Fibroblast of skin of scalp (primary cell): ENCODE results near the gene KANK3.
A peak's percentile ranks its signal among the peaks of the same experiment; 100 is the strongest.
"Not testable (repeated sequence)": the region's sequence is repeated elsewhere in the genome, so short reads cannot be mapped to it uniquely, and the experiment has no call there.

Experiments used
- DNase-seq: peaks from one replicate; pipeline ENCODE4 v3.0.0-alpha.2; 2013

Gene KANK3

DNA sequence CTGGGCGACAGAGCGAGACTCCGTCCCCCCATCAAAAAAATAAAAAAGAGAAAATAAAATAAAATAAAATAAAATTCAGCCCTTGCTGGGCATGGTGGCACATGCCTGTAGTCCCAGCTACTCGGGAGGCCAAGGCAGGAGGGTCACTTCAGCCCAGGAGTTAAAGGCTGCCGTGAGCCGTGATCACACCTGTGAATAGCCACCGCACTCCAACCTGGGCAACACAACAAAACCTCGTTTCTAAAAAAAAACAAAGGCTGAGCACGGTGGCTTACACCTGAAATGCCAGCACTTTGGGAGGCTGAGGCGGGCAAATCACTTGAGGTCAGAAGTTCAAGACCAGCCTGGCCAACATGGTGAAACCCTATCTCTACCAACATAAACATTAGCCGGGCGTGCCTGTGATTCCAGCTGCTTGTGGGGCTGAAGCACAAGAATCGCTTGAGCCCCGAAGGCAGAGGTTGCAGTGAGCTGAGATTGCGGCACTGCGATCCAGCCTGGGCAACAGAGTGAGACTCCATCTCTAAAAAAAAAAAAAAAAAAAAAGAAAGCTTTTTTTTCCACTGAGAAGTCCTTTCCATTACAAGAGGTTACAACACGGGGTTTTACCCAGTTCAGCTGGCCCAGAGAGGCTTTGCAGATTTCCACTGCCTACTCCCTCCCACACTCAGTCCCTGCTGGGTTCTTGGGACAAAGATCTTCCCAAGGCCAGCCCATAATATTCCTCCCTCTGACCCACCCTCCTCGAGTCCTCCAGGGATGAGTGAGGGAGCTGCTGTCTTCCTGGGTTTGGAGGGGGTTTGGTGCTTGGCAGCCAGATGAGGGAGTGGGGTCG, 27.3 kb upstream of the KANK3 start:
- no peak for DNase-seq

DNA sequence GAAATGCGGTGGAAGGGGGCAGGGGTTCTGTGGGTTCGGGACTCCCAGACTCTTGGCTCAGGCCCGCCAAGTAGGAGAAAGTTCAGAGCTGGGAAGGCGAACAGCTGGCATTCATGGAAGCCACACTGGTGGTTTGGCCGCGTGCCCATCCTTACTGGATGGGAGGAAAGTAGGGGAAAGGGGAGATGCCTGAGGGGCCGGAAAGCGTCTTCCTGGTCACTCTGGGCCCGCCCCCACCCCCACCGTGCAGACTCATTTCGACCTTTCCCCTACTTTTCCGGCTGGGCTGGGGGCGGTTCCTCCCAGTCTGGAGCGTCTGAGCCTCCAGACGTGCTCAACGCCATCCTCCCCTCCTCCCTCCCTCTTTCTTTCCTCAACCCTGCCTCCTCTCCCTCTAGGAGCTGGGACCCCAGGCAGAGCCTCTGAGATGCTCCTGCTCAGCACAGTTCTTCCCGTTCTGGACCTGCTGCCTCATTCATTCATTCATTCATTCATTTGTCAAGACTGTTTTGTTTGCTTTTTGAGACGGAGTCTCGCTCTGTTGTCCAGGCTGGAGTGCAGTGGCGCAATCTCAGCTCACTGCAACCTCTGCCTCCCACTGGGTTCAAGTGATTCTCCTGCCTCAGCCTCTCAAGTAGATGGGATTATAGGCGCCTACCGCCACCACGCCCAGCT, 24.4 kb upstream of the KANK3 start:
- peak; percentile 99 for DNase-seq

DNA sequence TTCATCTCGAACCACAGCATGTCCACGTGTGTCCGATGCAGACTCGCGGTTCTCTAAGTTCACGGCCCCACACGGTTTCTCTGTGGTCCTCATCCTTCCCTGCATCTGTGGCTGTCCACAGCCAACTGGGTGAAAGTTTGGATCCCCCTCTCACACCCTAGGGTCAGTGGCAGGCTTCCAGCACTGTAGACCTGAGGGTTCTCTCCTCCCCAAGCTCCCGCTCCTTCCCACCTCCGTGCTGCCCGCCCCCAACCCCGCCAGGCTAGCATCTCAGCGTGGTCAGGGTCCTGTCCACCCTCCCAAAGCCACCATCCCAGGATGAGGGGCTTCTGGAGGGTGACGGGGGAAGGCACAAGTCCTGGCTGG, 23.9 kb upstream of the KANK3 start:
- DNase-seq: no peak

DNA sequence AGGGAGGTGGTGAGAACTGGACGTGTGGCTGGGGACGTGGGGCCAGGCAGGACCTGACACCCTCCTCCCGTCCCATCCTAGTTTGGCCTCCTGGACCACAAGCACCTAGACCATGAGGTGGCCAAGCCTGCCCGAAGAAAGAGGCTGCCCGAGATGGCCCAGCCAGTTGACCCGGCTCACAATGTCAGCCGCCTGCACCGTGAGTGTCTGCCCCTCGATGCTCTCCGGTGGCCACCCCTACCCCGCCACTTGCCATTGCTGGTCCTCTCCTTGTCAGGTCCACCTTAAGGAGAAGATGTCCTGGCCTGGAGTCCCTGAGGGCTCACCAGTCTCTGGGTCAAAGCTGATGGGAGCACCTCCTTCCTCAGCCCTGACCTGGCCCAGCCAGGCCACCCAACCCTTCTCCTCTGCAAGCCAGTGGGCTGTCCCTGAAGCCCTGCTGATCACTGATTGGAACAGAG, 23.1 kb upstream of the KANK3 start:
- DNase-seq: no peak

DNA sequence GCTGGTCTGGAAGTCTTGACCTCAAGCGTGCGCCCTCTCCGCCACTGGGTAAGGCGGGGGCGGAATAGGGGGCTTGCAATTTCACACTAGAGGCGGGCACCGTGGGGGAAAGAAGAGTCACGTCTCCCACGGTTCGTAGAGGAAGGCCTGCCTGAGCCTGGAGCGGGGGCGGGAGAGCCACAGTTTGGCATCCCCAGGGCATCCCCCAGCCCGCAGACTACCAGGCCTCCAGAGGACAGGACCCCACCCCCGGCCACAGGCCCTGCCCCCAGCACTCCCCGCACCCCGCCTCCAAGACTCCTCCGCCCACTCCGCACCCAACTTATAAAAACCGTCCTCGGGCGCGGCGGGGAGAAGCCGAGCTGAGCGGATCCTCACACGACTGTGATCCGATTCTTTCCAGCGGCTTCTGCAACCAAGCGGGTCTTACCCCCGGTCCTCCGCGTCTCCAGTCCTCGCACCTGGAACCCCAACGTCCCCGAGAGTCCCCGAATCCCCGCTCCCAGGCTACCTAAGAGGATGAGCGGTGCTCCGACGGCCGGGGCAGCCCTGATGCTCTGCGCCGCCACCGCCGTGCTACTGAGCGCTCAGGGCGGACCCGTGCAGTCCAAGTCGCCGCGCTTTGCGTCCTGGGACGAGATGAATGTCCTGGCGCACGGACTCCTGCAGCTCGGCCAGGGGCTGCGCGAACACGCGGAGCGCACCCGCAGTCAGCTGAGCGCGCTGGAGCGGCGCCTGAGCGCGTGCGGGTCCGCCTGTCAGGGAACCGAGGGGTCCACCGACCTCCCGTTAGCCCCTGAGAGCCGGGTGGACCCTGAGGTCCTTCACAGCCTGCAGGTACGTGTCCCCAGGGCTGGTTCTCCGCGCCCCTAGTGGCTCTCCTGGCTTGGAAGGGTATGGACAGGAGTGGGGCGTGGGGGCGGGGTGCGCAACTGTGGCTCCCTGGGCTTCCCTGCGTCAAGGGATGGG, 21.0 kb upstream of the KANK3 start, which contains the start of gene ANGPTL4:
ANGPTL4 (plus strand) TSS at position 353 of the 969 bp plus-strand sequence; CDS start at position 520, 167 bp downstream.
- DNase-seq: peak; percentile 89

DNA sequence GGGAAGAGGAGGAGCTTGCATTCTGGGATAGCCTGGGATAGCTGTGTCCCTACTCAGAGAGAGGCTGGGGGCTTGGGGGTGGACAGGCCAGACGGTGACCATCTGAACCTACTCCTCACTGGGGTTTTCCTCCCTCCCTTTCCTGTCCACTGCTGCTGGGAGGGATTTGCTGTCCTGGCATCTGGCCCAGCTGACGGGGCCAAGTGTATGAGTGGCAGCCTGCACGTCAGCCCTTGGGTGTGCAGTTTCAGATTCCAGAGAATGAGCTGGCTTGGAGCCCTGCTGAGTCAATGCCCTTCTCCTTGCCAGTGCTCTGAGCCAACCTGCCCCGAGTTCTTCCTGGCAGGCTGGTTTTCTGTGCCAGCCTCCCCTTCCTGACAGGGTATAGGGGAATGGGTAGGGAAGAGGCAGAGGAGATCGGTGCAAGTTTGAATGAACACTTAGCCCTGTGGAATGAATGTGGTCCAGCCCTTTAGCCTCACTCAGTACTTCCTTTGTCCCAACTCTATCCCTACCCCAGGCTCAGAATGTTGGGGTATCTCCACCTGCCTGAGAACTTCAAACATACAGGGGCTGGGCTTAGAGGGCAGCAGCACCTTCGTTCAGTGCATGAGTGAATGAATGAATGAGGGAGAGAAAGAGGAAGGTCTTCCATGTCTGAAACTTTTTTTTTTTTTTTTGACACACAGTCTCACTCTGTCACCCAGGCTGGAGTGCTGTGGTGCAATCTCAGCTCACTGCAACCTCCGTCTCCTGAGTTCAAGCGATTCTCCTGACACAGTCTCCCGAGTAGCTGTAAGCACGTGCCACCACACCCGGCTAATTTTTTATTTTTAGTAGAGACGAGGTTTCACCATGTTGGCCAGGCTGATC, 19.1 kb upstream of the KANK3 start:
- peak; percentile 98 for DNase-seq

DNA sequence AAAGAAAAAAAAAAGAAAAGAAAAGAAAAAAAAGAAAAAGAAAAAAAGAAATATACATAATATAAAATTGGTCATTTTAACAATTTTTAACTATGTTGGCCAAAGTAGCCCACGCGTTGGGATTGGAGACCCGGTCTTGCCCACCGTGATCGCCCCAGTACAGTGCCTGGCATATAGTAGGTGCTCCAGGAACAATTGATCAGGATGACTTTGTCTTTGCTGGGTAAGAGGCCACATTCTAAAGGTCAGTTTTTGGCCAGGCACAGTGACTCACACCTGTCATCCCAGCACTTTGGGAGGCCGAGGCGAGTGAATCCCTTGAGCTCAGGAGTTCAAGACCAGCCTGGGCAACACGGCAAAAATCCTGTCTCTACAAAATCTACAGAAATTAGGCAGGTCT, 17.1 kb upstream of the KANK3 start:
- DNase-seq: no peak

DNA sequence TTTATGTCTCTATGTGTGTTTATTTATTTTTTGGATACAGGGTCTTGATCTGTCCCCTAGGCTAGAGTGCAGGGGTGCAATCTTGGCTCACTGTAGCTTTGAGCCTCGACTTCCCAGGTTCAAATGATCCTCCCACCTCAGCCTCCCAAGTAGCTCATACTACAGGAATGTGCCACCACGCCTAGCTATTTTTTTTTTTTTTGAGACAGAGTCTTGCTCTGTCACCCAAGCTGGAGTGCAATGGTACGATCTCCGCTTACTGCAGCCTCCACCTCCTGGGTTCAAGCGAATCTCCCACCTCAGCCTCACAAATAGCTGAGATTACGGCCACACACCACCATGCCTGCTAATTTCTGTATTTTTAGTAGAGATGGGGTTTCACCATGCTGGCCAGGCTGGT, 15.9 kb upstream of the KANK3 start:
- DNase-seq: no peak

DNA sequence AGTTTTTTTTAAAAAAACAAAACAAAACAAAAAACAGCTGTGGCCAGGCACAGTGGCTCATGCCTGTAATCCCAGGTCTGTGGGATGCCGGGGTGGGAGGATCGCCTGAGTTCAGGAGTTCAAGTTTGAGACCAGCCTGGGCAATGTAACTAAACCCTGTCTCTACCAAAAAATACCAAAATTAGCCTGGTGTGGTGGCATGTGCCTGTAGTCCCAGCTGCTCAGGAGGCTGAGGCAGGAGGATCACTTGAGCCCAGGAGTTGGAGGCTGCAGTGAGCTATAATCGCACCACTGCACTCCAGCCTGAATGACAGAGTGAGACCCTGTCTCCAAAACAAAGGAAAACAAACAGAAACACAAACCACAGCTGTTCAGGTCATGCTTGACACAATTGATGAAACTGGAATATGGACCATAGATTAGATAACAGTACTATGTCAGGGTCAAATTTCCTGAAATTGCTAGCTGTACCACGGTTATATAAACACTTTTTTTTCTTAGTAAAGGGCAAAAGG, 14.0 kb upstream of the KANK3 start:
- DNase-seq: no peak

DNA sequence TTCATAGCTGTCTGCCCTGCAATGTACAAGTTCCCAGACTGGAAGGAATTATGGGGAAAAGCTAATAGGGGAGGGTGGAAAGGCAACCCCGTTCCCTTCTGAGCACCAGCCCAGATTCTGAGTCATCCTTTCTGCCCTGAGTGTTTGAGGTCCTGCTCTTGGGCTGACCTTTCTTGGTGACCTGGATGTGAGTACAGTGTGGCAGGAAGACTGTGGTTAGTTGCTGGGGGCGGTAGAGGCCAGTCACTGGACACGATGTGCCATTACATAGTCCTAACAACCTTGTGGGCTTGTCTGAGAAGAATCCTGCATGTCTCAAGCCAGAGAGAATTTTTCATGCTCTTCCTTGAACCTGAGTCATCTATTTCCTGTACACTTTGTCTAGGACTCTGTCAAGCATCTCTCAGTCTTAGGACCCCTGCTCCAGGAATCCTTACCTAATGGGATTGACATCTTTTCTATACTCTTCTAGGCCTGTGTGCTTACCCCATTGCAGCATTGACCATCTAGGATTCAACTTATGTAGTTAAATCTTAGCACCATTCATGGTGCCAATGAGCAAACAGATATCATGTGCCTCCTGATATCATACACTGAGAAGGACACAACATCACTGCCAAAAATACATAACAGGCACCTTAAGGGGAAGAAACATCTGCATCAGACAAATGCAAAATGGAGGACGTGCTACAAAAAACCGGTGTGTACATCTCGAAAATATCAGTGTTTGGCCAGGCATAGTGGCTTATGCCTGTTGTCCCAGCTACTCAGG, 12.8 kb upstream of the KANK3 start:
- peak; percentile 81 for DNase-seq

DNA sequence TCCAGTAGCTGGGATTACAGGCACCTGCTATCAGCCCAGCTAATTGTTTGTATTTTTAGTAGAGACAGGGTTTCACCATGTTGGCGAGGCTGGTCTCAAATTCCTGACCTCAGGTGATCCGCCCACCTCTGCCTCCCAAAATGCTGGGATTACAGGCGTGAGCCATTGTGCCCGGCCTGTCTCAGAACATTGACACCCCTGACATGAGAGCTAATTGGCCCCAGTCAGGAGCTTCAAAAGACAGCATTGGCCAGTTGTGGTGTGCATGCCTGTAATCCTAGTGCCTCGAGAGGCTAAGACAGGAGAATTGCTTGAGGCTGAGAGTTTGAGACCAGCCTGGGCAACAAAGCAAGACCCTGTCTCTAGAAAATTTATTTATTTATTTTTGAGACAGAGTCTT, 9.8 kb upstream of the KANK3 start:
- DNase-seq: not testable (repeated sequence)

DNA sequence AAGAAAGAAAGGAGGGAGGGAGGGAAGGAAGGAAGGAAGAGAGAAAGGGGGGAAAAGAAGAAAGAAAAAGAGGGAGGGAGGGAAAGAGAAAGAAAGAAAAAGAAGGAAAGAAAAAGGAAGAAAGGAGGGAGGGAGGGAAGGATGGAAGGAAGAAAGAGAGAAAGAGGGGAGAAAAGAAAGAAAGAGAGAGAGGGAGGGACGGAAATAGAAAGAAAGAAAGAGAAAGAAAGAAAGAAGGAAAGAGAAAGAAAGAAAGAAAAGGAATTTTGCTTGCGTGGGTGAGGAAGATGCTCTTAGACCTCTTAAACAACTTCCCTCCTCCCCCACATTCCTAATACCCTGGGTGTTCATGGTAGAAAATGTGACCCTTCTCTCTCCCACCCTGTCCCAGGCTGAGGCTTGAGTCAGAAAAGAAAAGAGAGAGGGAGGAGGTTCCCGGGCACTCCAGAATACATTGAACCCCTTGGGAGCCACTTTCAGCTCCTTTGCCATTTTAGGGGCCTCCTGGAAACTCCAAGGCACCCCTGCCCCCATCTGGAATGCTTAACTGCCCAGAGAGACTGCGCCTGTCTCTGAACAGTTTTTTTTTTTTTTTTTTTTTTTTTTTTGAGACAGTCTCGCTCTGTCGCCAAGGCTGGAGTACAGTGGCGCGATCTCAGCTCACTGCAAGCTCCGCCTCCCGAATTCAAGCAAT, 9.2 kb upstream of the KANK3 start:
- DNase-seq: peak; percentile 79

DNA sequence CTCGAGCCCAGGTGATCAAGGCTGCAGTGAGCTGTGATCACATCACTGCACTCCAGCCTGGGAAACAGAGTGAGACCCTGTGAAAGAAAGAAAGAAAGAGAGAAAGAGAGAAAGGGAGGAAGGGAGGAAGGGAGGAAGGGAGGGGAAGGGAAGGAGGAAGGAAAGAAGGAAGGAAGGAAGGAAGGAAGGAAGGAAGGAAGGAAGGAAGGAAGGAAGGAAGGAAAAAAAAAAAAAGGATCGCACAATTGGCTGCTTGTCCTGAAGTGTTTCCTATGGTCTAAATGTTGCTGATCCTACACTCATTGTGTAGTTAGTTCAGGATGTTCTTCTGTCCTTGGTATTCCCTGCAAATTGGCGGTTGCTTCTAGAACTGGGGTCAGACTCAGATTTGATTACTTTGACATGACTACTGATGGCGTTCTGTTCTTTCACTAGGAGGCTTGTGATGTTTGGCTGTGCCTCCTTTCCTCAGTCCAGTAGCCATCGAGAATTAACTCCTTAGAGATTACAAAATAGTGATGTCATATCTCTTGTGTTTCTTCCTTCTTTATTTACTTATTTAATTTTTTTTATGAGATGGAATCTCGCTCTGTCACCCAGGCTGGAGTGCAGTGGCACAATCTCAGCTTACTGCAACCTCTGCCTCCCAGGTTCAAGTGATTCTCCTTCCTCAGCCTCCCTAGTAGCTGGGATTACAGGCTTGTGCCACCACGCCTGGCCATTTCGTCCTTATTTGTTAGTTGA, 6.7 kb upstream of the KANK3 start:
- DNase-seq: not testable (repeated sequence)

DNA sequence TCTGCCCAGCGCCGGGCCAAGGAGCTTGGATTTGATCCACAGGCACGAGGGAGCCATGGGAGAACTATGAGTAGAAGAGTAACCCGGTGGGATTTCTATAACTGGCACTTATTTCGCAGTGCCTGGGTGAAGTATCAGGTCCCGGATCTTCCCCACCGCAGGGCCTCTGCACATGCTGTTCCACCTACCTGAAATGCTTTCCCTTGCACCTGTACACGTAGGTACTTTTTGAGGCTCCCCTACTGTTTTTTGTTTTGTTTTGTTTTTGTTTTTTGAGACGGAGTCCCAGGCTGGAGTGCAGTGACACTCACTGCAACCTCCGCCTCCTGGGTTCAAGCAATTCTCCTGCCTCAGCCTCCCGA, 402 bp upstream of the KANK3 start:
- no peak for DNase-seq

DNA sequence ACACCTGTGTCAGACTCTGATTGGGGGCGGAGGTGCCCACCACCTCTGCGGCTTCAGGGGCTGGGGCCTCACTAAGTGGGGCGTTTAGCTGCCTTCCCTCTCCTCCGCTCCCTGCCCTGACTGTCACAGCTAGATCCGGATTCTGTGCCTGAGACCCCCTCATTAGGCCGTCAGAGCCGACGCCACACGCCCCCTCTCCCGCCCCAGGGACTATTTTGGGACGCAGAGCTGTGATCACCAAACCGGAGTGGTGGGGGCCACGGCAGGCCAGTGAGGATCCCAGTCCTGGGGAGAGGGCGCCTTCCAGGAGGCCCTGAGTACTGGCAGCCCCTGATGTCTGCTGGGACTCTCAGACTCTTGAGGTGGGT, 762 bp downstream of the KANK3 start:
- DNase-seq: no peak

DNA sequence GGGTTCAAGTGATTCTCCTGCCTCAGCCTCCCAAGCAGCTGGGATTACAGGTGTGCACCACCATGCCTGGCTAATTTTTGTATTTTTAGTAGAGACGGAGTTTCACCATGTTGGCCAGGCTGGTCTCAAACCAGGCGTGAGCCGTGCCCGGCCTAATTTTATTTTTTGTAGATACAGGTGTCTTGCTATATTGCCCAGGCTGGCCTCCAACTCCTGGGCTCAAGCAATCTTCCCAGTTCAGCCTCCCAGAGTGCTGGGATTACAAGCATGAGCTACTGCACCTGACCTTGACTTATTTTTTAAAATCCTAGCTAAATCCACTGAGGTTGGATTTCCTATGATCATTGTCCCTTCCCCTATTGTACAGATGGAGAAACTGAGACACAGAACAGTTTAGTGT, 1.6 kb downstream of the KANK3 start:
- not testable (repeated sequence) for DNase-seq

DNA sequence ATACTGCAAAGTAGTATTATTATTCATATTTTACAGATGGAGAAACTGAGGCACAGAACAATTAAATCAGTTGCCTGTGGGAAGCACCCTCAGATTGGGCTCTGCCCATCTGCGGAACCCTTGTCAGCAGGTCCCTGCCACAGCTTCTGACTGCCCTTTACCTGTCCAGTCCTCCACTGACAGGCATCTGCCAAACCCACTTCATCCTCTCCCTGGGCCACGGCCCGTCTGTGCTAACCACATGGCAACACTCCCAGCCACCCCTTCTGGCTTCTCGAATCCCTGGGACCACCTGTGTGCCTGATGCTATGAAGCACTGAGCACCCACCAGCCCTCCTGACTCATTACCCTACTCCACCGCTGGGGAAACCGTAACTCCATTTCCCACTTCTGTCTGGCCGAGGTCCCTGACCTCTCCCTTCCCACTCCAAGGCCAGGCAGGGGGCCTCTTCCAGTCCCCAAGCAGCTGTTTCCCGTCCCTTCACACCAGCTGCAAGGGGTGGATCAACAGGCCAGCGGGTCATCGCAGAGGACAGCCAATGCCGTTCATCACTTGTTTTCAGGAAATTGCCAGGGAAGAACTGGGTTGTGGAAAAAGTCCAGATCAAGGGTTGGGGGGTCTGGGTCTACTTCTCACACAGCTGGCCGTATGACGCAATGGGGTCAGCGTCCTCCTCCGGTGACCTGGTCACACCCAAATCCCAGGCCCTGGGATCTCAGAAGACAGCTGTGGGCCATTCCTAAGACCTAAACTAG, 2.5 kb downstream of the KANK3 start:
- no peak for DNase-seq

DNA sequence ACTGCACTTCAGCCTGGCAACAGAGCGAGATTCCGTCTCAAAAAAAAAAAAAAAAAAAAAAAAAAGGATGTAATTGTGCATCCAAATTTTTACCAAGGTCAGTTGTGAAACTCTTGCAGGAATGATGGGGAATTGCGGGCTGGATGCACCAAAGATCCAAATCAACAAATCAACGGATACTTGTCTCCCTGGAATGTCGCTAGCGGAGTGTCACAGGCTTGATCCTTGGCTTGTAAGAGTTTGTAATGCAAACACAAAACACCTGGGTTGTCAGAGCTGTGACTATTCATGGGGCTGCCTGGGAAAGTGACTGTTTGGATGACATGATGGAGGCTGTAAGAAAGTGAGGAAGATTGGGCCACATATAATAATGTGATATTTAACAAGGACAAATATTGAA, 4.2 kb downstream of the KANK3 start:
- DNase-seq: no peak

DNA sequence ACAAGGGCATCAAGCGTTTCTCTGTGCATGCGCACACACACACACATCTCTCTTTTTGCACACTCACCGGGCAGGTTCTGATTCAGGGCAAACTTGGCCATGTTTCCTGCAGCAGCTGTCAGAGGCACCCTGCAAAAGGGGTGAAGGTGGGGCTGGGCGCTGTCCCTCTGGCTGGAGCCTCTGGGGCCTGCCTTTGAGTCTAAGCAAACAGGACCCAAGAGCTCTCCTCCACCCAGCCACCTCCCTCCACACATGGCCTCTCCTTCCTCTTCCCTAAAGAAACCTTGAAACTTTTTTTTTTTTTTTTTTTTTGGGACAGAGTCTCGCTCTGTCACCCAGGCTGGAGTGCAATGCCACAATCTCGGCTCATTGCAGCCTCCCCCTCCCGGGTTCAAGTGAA, 5.3 kb downstream of the KANK3 start:
- DNase-seq: no peak
